ENCODE results near the gene ARMH4. TPM values are rescaled to one million over a fixed set of nuclear protein-coding genes. Genes with fewer than 3 reads are reported as not detected.

Gene ARMH4
- total and polyA plus RNA-seq, 8 donors = 0.11 to 2.7 (median 0.86) TPM

GRCh38 chr14:58026967-58027366 lies 125.0 kb downstream of the ARMH4 start:
- DNase-seq (no peak), ATAC-seq (no peak), FAIRE-seq (no peak)
- Histone ChIP-seq H3K27me3 (no peaks in the 10 kb centered on the region), H3K4me1 (no peaks in the 10 kb centered on the region), H3K4me3 (no peak overlapping the region), H3K9me3 (no peaks in the 10 kb centered on the region), H3K36me3 (no peaks in the 10 kb centered on the region), H3K27ac (no peak overlapping the region)
- WGBS, 2 donors = 93 to 97% methylated on average over 1 of the region's 1 CpG
- no peak for TF ChIP-seq CTCF (IDR thresholded peaks at IDR 0.05)
- intact Hi-C loops (cut with DNase I) = no loop called here

- no peak for TF ChIP-seq CTCF (IDR thresholded peaks at IDR 0.05)
- Histone ChIP-seq H3K4me1 (no peaks in the 10 kb centered on the region), H3K36me3 (no peaks in the 10 kb centered on the region), H3K27me3 (no peaks in the 10 kb centered on the region), H3K9me3 (no peaks in the 10 kb centered on the region), H3K27ac (no peak overlapping the region), H3K4me3 (no peak overlapping the region)
- intact Hi-C loops (cut with DNase I) = no loop called here
- ATAC-seq = no peak
- no peak for FAIRE-seq
- no peak for DNase-seq
- 85 to 91% methylated on average over 1 of the region's 1 CpG for WGBS, 2 donors
Measured at GRCh38 chr14:58026219-58026618, 125.8 kb downstream of the ARMH4 start.

- 86 to 94% methylated on average over 2 of the region's 2 CpGs for WGBS, 2 donors
- intact Hi-C loops (cut with DNase I) = no loop called here
- FAIRE-seq = no peak
- TF ChIP-seq CTCF (IDR thresholded peaks at IDR 0.05) = no peak
- Histone ChIP-seq H3K27me3 (no peaks in the 10 kb centered on the region), H3K4me3 (no peak overlapping the region), H3K27ac (no peak overlapping the region), H3K9me3 (no peaks in the 10 kb centered on the region), H3K4me1 (no peaks in the 10 kb centered on the region), H3K36me3 (no peaks in the 10 kb centered on the region)
- DNase-seq = no peak
- ATAC-seq = no peak
Measured at GRCh38 chr14:58014778-58015177, 137.2 kb downstream of the ARMH4 start.

- H3K4me1 ChIP-seq = no peaks in the 10 kb centered on the region
- WGBS, 2 donors = 36 to 65% methylated on average over 2 of the region's 2 CpGs
- intact Hi-C loops (cut with DNase I) = no loop called here
- no peaks in the 10 kb centered on the region for H3K27me3 ChIP-seq
- no peak overlapping the region for H3K27ac ChIP-seq
- H3K36me3 ChIP-seq = no peaks in the 10 kb centered on the region
- DNase-seq (no peak), ATAC-seq (no peak), FAIRE-seq (no peak)
- no peak for TF ChIP-seq CTCF (IDR thresholded peaks at IDR 0.05)
- H3K4me3 ChIP-seq = no peak overlapping the region
- H3K9me3 ChIP-seq = no peaks in the 10 kb centered on the region
Measured at GRCh38 chr14:58002618-58003017, 149.4 kb downstream of the ARMH4 start.

- TF ChIP-seq CTCF (IDR thresholded peaks at IDR 0.05) = no peak
- H3K36me3 ChIP-seq = no peaks in the 10 kb centered on the region
- H3K4me3 ChIP-seq = no peak overlapping the region
- H3K27ac ChIP-seq = no peak overlapping the region
- no peak for ATAC-seq
- no peaks in the 10 kb centered on the region for H3K4me1 ChIP-seq
- WGBS, 2 donors = 83 to 90% methylated on average over 1 of the region's 1 CpG
- FAIRE-seq = no peak
- H3K27me3 ChIP-seq = no peaks in the 10 kb centered on the region
- no peaks in the 10 kb centered on the region for H3K9me3 ChIP-seq
- DNase-seq = no peak
- intact Hi-C loops (cut with DNase I) = no loop called here
Measured at GRCh38 chr14:57999979-58000378, 152.0 kb downstream of the ARMH4 start.
